ENCODE measurements around the gene METTL1.
"Not testable (repeated sequence)": the region's sequence is repeated elsewhere in the genome, so short reads cannot be mapped to it uniquely, and the experiment has no call there.

Gene METTL1

GRCh38 chr12:57775563-57776246 lies 3.8 kb upstream of the METTL1 start:
- H3K27me3 ChIP-seq (replicated peaks; ENCODE audit: control insufficient read depth, insufficient read depth, low read length): no peaks in the 10 kb centered on the region
- no peak overlapping the region for H3K4me3 ChIP-seq (replicated peaks; ENCODE audit: low read depth, low read length)
- H3K36me3 ChIP-seq (ENCODE audit: control insufficient read depth, insufficient read depth, low read length): peaks cover 2% of the 10 kb centered on the region; the same call in 1 of the 2 replicates
- no peak for DNase-seq (ENCODE audit: extremely low read depth, insufficient read length)
- peak; percentile 17 for TF ChIP-seq CTCF (IDR thresholded peaks at IDR 0.05; ENCODE audit: insufficient read depth, low read length, poor library complexity, severe bottlenecking)

- no peak for TF ChIP-seq CTCF (IDR thresholded peaks at IDR 0.05; ENCODE audit: insufficient read depth, low read length, poor library complexity, severe bottlenecking)
- Histone ChIP-seq H3K4me3 (replicated peaks; ENCODE audit: low read depth, low read length) (no peak overlapping the region), H3K36me3 (ENCODE audit: control insufficient read depth, insufficient read depth, low read length) (peaks cover 2% of the 10 kb centered on the region; the same call in 1 of the 2 replicates), H3K27me3 (replicated peaks; ENCODE audit: control insufficient read depth, insufficient read depth, low read length) (no peaks in the 10 kb centered on the region)
- DNase-seq (ENCODE audit: extremely low read depth, insufficient read length): no peak
Measured at GRCh38 chr12:57775044-57775443, 3.1 kb upstream of the METTL1 start.

- DNase-seq (ENCODE audit: extremely low read depth, insufficient read length); H3K4me3 ChIP-seq (replicated peaks; ENCODE audit: low read depth, low read length); H3K36me3 ChIP-seq (ENCODE audit: control insufficient read depth, insufficient read depth, low read length); H3K27me3 ChIP-seq (replicated peaks; ENCODE audit: control insufficient read depth, insufficient read depth, low read length): not testable (repeated sequence)
Measured at GRCh38 chr12:57774634-57775033, 2.7 kb upstream of the METTL1 start.

- Histone ChIP-seq H3K27me3 (replicated peaks; ENCODE audit: control insufficient read depth, insufficient read depth, low read length) (no peaks in the 10 kb centered on the region), H3K36me3 (ENCODE audit: control insufficient read depth, insufficient read depth, low read length) (peaks cover 4% of the 10 kb centered on the region), H3K4me3 (replicated peaks; ENCODE audit: low read depth, low read length) (peak within 1 kb of the TSS; percentile 78)
- TF ChIP-seq CTCF (IDR thresholded peaks at IDR 0.05; ENCODE audit: insufficient read depth, low read length, poor library complexity, severe bottlenecking): no peak
- no peak for DNase-seq (ENCODE audit: extremely low read depth, insufficient read length)
Measured at GRCh38 chr12:57772429-57773322, 771 bp upstream of the METTL1 start, which contains the start of gene EEF1AKMT3. TSS of gene EEF1AKMT3 (plus strand) at chr12:57772614. CDS start at chr12:57772725, 111 bp downstream.

- TF ChIP-seq CTCF (IDR thresholded peaks at IDR 0.05; ENCODE audit: insufficient read depth, low read length, poor library complexity, severe bottlenecking): no peak
- Histone ChIP-seq H3K36me3 (ENCODE audit: control insufficient read depth, insufficient read depth, low read length) (peaks cover 4% of the 10 kb centered on the region), H3K4me3 (replicated peaks; ENCODE audit: low read depth, low read length) (peak overlapping the region; percentile 78), H3K27me3 (replicated peaks; ENCODE audit: control insufficient read depth, insufficient read depth, low read length) (no peaks in the 10 kb centered on the region; the same call in 1 of the 2 replicates)
- no peak for DNase-seq (ENCODE audit: extremely low read depth, insufficient read length)
Measured at GRCh38 chr12:57771236-57771872, 551 bp downstream of the METTL1 start.

Data from GM06990 (cell line).